ENCODE data around the gene NAP1L4. TPM values are rescaled to one million over a fixed set of nuclear protein-coding genes. Genes with fewer than 3 reads are reported as not detected.

The NAP1L4 gene
- total and polyA plus RNA-seq, 5 donors: 132 to 188 (median 152) TPM

DNA sequence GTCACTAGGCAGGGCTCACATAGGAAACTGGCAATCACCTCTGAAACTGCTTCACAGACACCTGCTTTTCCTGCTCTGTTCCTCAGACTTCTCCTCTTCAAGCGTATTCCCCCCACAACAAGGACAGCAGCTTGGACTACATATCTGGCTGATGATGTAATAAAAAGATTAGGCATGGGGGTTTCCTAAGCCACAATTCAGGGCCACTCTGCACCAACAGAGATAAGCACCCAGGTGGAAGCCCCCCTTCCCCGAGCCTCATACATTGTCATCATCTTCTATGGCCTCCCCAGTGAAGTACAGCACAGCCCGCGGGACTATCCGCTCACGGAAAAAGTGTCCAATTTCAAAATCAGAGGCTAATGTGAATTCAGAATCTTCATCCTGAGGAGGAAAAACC lies 37.9 kb downstream of the NAP1L4 start:
- no peak overlapping the region for H3K4me3 ChIP-seq (ENCODE audit: low read length)
- H3K27ac ChIP-seq (ENCODE audit: low read length): no peak overlapping the region
- intact Hi-C loops (cut with DNase I): no loop called here
- DNase-seq: no peak
- H3K4me1 ChIP-seq (ENCODE audit: control insufficient read depth, insufficient read depth, low read length): no peaks in the 10 kb centered on the region
- H3K27me3 ChIP-seq (ENCODE audit: control insufficient read depth, insufficient read depth): no peaks in the 10 kb centered on the region
- no peak for ATAC-seq
- no peaks in the 10 kb centered on the region for H3K9me3 ChIP-seq (ENCODE audit: control insufficient read depth, low read length)
- WGBS: 81% methylated on average over 6 of the region's 6 CpGs

- intact Hi-C loops (cut with DNase I): no loop called here
- H3K27ac ChIP-seq (ENCODE audit: low read length): no peak overlapping the region
- WGBS: 70% methylated on average over 6 of the region's 6 CpGs
Observed at GRCh38 chr11:2952290-2952689, 39.8 kb downstream of the NAP1L4 start.

DNA sequence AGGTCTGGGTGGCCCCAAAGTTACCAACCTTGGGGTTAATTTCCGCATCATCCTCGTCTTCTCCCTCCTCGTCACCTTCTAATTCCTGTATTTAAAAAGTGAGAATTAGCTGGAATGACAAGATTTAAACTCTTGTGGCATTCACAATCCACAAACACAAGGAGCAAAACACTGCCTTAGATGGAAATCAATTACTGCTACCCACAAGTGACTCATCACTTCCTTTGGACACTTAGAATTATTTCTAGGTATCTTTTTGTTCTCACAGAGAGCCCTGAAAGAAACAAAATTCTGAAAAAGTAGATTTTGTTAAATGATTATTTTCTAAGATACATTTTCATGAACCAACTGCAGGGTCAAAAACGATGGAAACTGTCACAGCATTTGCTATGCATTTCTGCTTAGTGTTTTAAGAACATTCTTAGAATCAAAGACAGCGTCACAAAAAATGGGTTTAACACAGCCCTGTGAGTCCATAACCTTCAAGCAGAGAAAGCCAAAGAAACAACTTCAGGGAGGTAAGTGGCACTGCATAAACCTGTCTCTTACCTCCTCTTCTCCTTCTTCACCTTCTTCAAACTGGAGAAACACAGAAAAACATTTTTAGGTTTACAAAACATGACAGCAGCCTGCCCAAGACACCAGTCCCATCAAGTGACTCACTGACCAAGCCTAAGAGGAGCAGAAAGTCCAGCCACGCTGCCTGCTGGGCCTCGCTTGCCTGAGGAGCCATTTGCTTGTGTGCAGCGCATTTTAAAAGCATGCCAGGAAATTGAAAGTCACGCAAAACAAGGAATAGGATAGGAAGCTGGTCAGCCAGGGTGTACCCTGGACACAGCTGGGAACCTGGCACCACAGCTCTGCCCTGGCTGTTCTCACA lies 40.7 kb downstream of the NAP1L4 start:
- ATAC-seq (no peak), DNase-seq (no peak)
- 86% methylated on average over 9 of the region's 9 CpGs for WGBS
- no peak overlapping the region for H3K27ac ChIP-seq (ENCODE audit: low read length)
- H3K4me1 ChIP-seq (ENCODE audit: control insufficient read depth, insufficient read depth, low read length): no peaks in the 10 kb centered on the region
- no peak overlapping the region for H3K4me3 ChIP-seq (ENCODE audit: low read length)
- H3K27me3 ChIP-seq (ENCODE audit: control insufficient read depth, insufficient read depth): no peaks in the 10 kb centered on the region
- intact Hi-C loops (cut with DNase I): no loop called here
- H3K9me3 ChIP-seq (ENCODE audit: control insufficient read depth, low read length): no peaks in the 10 kb centered on the region

More at GRCh38 chr11:2952290-2952689, 39.8 kb downstream of the NAP1L4 start:
- H3K9me3 ChIP-seq (ENCODE audit: control insufficient read depth, low read length): no peaks in the 10 kb centered on the region
- no peaks in the 10 kb centered on the region for H3K27me3 ChIP-seq (ENCODE audit: control insufficient read depth, insufficient read depth)
- ATAC-seq: no peak
- no peaks in the 10 kb centered on the region for H3K4me1 ChIP-seq (ENCODE audit: control insufficient read depth, insufficient read depth, low read length)
- H3K4me3 ChIP-seq (ENCODE audit: low read length): no peak overlapping the region
- DNase-seq: no peak

GRCh38 chr11:2950825-2951224 lies 41.3 kb downstream of the NAP1L4 start:
- intact Hi-C loops (cut with DNase I): no loop called here
- 82% methylated on average over 1 of the region's 1 CpG for WGBS
- H3K27me3 ChIP-seq (ENCODE audit: control insufficient read depth, insufficient read depth): no peaks in the 10 kb centered on the region
- ATAC-seq (no peak), DNase-seq (no peak)
- H3K27ac ChIP-seq (ENCODE audit: low read length): no peak overlapping the region
- H3K9me3 ChIP-seq (ENCODE audit: control insufficient read depth, low read length): no peaks in the 10 kb centered on the region
- peaks cover 5% of the 10 kb centered on the region for H3K4me1 ChIP-seq (ENCODE audit: control insufficient read depth, insufficient read depth, low read length)
- no peak overlapping the region for H3K4me3 ChIP-seq (ENCODE audit: low read length)

DNA sequence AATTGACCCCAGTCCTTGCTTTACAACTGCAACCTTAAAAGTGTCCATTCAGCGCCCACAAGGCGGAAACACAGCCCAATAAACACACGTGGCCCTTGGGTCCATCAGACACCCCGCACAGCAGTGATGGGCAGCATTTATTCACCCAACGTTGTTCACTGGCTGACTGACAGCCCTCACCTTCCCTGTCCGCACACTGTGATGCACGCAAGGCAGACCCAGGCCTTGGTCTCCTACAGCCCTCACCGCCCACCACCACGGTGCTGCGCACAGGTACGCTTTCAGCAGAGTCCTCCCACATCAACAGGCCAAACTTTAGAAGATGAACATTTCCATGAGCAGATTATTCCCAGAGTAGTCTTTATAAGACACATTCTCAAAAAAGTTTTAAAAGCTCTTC lies 42.2 kb downstream of the NAP1L4 start:
- H3K9me3 ChIP-seq (ENCODE audit: control insufficient read depth, low read length): no peaks in the 10 kb centered on the region
- no peak overlapping the region for H3K27ac ChIP-seq (ENCODE audit: low read length)
- H3K4me3 ChIP-seq (ENCODE audit: low read length): no peak overlapping the region
- ATAC-seq: no peak
- DNase-seq: no peak
- no peaks in the 10 kb centered on the region for H3K27me3 ChIP-seq (ENCODE audit: control insufficient read depth, insufficient read depth)
- H3K4me1 ChIP-seq (ENCODE audit: control insufficient read depth, insufficient read depth, low read length): peaks cover 6% of the 10 kb centered on the region
- intact Hi-C loops (cut with DNase I): no loop called here
- 93% methylated on average over 11 of the region's 11 CpGs for WGBS

DNA sequence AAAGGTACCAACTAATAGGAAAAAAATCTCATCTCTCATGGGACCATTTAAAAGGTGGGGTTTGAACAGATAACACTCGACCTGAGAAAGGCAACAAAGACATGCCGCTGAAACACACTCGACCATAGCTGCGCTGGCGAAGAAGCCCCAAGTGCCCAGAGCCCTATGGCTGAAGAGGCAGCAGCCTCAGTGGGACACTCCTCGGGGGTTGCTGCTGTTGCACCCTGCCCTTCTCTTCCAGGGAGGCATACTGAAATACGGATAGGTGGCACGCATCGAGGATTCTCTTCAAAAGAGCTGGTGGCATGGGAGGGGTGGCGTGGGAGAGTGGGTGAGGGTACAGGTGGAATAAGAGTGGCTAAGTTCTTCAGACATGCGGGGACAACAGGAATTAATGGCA lies 44.4 kb downstream of the NAP1L4 start:
- Histone ChIP-seq H3K27ac (ENCODE audit: low read length) (no peak overlapping the region), H3K4me1 (ENCODE audit: control insufficient read depth, insufficient read depth, low read length) (peaks cover 6% of the 10 kb centered on the region), H3K27me3 (ENCODE audit: control insufficient read depth, insufficient read depth) (no peaks in the 10 kb centered on the region), H3K4me3 (ENCODE audit: low read length) (no peak overlapping the region), H3K9me3 (ENCODE audit: control insufficient read depth, low read length) (no peaks in the 10 kb centered on the region)
- intact Hi-C loops (cut with DNase I): no loop called here
- ATAC-seq (no peak), DNase-seq (no peak)
- WGBS: 90% methylated on average over 11 of the region's 11 CpGs

DNA sequence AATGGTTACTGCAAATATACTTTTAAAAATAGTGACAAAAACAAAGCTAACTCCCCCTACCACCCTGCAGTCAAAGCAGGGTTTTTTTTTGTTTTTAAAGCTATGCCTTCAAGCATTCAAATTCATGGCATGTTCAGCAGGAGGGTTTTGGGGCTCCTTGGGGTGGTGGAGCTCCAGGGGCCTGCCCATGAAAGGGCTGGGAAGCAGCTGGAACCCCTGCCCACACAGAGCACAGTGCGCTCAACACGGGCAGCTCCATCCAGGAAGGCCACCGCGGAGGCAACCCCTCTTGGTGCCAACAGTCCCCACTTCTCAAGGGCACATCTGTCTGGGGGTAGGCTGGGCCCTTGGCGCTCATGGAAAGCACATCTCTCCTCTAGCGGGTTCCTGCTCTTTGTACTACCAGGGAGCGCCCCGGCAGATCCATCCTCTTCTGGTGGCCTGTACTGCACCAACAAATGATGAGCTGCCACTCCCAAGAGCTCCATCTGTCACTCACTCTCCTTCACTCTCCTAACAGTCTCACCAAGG lies 46.3 kb downstream of the NAP1L4 start:
- Histone ChIP-seq H3K4me1 (ENCODE audit: control insufficient read depth, insufficient read depth, low read length) (peaks cover 6% of the 10 kb centered on the region), H3K4me3 (ENCODE audit: low read length) (no peak overlapping the region), H3K27me3 (ENCODE audit: control insufficient read depth, insufficient read depth) (no peaks in the 10 kb centered on the region), H3K27ac (ENCODE audit: low read length) (no peak overlapping the region), H3K9me3 (ENCODE audit: control insufficient read depth, low read length) (no peaks in the 10 kb centered on the region)
- 61% methylated on average over 8 of the region's 8 CpGs for WGBS
- DNase-seq (peak in 1 of 3 donors; percentile 46), ATAC-seq (no peak)
- intact Hi-C loops (cut with DNase I): no loop called here

- ATAC-seq (peak; percentile 86 to 91), DNase-seq (peak; percentile 94 to 98 (median 96))
- Histone ChIP-seq H3K27ac (ENCODE audit: low read length) (peak overlapping the region; percentile 28), H3K4me1 (ENCODE audit: control insufficient read depth, insufficient read depth, low read length) (peaks cover 6% of the 10 kb centered on the region), H3K4me3 (ENCODE audit: low read length) (no peak overlapping the region), H3K9me3 (ENCODE audit: control insufficient read depth, low read length) (no peaks in the 10 kb centered on the region), H3K27me3 (ENCODE audit: control insufficient read depth, insufficient read depth) (no peaks in the 10 kb centered on the region)
- 13% methylated on average over 16 of the region's 16 CpGs for WGBS
- intact Hi-C loops (cut with DNase I): no loop called here
Observed at GRCh38 chr11:2945031-2945756, 46.9 kb downstream of the NAP1L4 start.

- DNase-seq (peak in 1 of 3 donors; percentile 65), ATAC-seq (peak; percentile 6 to 13)
- peaks cover 6% of the 10 kb centered on the region for H3K4me1 ChIP-seq (ENCODE audit: control insufficient read depth, insufficient read depth, low read length)
- intact Hi-C loops (cut with DNase I): no loop called here
- 83% methylated on average over 24 of the region's 24 CpGs for WGBS
- no peak overlapping the region for H3K4me3 ChIP-seq (ENCODE audit: low read length)
- H3K27ac ChIP-seq (ENCODE audit: low read length): no peak overlapping the region
- no peaks in the 10 kb centered on the region for H3K9me3 ChIP-seq (ENCODE audit: control insufficient read depth, low read length)
- no peaks in the 10 kb centered on the region for H3K27me3 ChIP-seq (ENCODE audit: control insufficient read depth, insufficient read depth)
Observed at GRCh38 chr11:2944530-2944929, 47.6 kb downstream of the NAP1L4 start.

GRCh38 chr11:2943711-2944118 lies 48.4 kb downstream of the NAP1L4 start:
- Histone ChIP-seq H3K9me3 (ENCODE audit: control insufficient read depth, low read length) (no peaks in the 10 kb centered on the region), H3K27me3 (ENCODE audit: control insufficient read depth, insufficient read depth) (no peaks in the 10 kb centered on the region), H3K4me3 (ENCODE audit: low read length) (no peak overlapping the region), H3K4me1 (ENCODE audit: control insufficient read depth, insufficient read depth, low read length) (peaks cover 6% of the 10 kb centered on the region), H3K27ac (ENCODE audit: low read length) (no peak overlapping the region)
- ATAC-seq (peak in 1 of 2 donors; percentile 2), DNase-seq (peak in 2 of 3 donors; percentile 28 to 70)
- 59% methylated on average over 12 of the region's 12 CpGs for WGBS
- intact Hi-C loops (cut with DNase I): no loop called here

All from right cardiac atrium (tissue), 5 donors.